ENCODE results near the gene DCANP1.

DNA sequence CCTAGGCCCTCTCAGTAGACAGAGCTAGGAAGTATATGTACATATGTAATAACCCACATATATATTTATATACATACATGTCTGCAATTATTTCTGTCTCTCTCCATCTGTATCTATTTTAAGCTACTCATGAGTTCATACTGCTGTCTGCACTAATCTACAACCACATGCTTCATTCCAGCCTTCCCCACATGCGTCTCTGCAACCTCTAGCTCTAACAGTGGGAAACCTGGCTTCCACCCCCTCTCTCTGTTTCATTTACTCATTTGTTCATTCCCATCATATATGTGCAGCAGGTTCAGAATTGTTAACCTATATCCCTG is 23.3 kb downstream of the DCANP1 start:
- TF ChIP-seq, protein P1, sequence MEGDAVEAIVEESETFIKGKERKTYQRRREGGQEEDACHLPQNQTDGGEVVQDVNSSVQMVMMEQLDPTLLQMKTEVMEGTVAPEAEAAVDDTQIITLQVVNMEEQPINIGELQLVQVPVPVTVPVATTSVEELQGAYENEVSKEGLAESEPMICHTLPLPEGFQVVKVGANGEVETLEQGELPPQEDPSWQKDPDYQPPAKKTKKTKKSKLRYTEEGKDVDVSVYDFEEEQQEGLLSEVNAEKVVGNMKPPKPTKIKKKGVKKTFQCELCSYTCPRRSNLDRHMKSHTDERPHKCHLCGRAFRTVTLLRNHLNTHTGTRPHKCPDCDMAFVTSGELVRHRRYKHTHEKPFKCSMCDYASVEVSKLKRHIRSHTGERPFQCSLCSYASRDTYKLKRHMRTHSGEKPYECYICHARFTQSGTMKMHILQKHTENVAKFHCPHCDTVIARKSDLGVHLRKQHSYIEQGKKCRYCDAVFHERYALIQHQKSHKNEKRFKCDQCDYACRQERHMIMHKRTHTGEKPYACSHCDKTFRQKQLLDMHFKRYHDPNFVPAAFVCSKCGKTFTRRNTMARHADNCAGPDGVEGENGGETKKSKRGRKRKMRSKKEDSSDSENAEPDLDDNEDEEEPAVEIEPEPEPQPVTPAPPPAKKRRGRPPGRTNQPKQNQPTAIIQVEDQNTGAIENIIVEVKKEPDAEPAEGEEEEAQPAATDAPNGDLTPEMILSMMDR (optimal IDR thresholded peaks at IDR 0.05 in 1 of 3, IDR thresholded peaks at IDR 0.05 in 1 of 3, conservative IDR thresholded peaks at IDR 0.05 in 1 of 3; ENCODE audit: extremely low read depth in 1 of 3, insufficient read depth in 2 of 3, low read length in 3 of 3) = no peak
- no peak for TF ChIP-seq EZH2 (IDR thresholded peaks at IDR 0.05; ENCODE audit: low read length)

Measured in keratinocyte (primary cell).